Breast epithelium (tissue), 4 donors: ENCODE data around the gene PPARA. TPM values are rescaled to one million over a fixed set of nuclear protein-coding genes. Genes with fewer than 3 reads are reported as not detected.

Source experiments
- DNase-seq, 2 donors: peaks; one replicate each; pipeline ENCODE4 v3.0.0-alpha.2; 2019; ENCODE audit warnings: low spot score in 2 of 2
- H3K27ac ChIP-seq, 2 donors: fragments of 200-600 bp; sonication (generic) in 1 of 2; one replicate each; pipeline ENCODE4 v1.5.1; 2016 to 2019; ENCODE audit warnings: mild to moderate bottlenecking in 1 of 2
- H3K27me3 ChIP-seq, 2 donors: fragments of 200-600 bp; sonication (generic) in 1 of 2; one replicate each; pipeline versions ENCODE4 v1.5.1 to v1.6.0; 2017 to 2019; ENCODE audit warnings: control low read depth in 1 of 2, mild to moderate bottlenecking in 1 of 2
- H3K36me3 ChIP-seq: fragments of 200-600 bp; one replicate; pipeline ENCODE4 v1.5.1; 2019
- H3K4me1 ChIP-seq, 2 donors: fragments of 200-600 bp; sonication (generic); one replicate each; pipeline ENCODE4 v1.5.1; 2016 to 2019; ENCODE audit warnings: control low read depth in 1 of 2
- H3K4me3 ChIP-seq, 3 donors: fragments of 200-600 bp; sonication (generic); 1 replicate in 2 of 3; 2 replicates in 1 of 3; pipeline ENCODE4 v1.5.1; 2016 to 2019; ENCODE audit warnings: mild to moderate bottlenecking in 3 of 3, moderate library complexity in 2 of 3
- H3K9me3 ChIP-seq, 2 donors: fragments of 200-600 bp; sonication (generic) in 1 of 2; one replicate each; pipeline ENCODE4 v1.5.1; 2016 to 2019; ENCODE audit warnings: control low read depth in 1 of 2
- POLR2A ChIP-seq: fragments of 450-650 bp; IDR thresholded peaks from one replicate; pipeline ENCODE4 v1.6.1; 2016; ENCODE audit warnings: antibody characterized with exemption, mild to moderate bottlenecking, moderate library complexity
- POLR2AphosphoS5 ChIP-seq, 3 donors: sonication (generic); formaldehyde crosslinking; IDR thresholded peaks; one replicate each; pipeline ENCODE4 v1.6.1; 2017; ENCODE audit warnings: antibody characterized with exemption in 3 of 3
- intact Hi-C: fragments of 100-400 bp; cut with DNase I; formaldehyde crosslinking; loops from one replicate; pipeline ENCODE4 v1.15.1; 2023; ENCODE audit warnings: low total_unique reads
- total RNA-seq, 3 donors: library from RNA; depleted of rRNA; stranded (reverse); fragments of >200 nt; gene quantifications; one replicate each; pipeline ENCODE4 v1.1.0, GENCODE V29; 2016
- TF ChIP-seq, protein P1 (sequence below), 3 donors: fragments of 450-650 bp; IDR thresholded peaks; one replicate each; pipeline ENCODE4 v1.5.1; 2016 to 2017; ENCODE audit warnings: antibody characterized with exemption in 3 of 3, mild to moderate bottlenecking in 3 of 3, moderate library complexity in 3 of 3

PPARA gene
- total RNA-seq, 3 donors from 2014 or later: 15.2 to 31.0 (median 22.3) TPM

DNA sequence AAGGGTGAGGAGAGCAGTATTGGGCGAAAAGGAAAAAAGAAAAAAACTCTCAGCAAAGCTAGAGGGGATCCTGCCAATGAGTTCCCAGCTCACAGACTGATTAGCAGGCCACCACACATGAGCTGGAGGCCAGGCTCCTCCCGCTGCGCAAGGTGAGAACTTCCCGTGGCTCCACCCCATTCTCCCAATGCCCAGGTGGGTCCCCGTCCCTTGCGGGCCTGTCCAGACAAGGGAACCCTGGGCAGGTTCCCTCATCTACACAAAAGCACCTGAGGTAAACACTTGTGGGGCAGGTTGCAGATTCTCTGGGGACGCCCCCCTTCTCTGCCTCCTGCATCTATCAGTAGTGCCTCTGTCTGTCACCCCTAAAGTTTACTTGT lies 53.3 kb downstream of the PPARA start:
- peaks cover under 1 to 3% of the 10 kb centered on the region in 2 donors for H3K9me3 ChIP-seq
- H3K4me1 ChIP-seq: no peaks in the 10 kb centered on the region
- H3K27ac ChIP-seq: no peak overlapping the region
- no peak for DNase-seq
- TF ChIP-seq POLR2A (no peak), POLR2AphosphoS5 (IDR thresholded peaks at IDR 0.05) (no peak)
- TF ChIP-seq, protein P1, sequence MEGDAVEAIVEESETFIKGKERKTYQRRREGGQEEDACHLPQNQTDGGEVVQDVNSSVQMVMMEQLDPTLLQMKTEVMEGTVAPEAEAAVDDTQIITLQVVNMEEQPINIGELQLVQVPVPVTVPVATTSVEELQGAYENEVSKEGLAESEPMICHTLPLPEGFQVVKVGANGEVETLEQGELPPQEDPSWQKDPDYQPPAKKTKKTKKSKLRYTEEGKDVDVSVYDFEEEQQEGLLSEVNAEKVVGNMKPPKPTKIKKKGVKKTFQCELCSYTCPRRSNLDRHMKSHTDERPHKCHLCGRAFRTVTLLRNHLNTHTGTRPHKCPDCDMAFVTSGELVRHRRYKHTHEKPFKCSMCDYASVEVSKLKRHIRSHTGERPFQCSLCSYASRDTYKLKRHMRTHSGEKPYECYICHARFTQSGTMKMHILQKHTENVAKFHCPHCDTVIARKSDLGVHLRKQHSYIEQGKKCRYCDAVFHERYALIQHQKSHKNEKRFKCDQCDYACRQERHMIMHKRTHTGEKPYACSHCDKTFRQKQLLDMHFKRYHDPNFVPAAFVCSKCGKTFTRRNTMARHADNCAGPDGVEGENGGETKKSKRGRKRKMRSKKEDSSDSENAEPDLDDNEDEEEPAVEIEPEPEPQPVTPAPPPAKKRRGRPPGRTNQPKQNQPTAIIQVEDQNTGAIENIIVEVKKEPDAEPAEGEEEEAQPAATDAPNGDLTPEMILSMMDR (IDR thresholded peaks at IDR 0.05): no peak
- H3K36me3 ChIP-seq: no peaks in the 10 kb centered on the region
- no peaks in the 10 kb centered on the region for H3K27me3 ChIP-seq
- intact Hi-C loops: loop anchor here (10.0 kb wide), 1 partner anchor 1971 kb away; no protein-coding TSS in a partner anchor
- no peak overlapping the region for H3K4me3 ChIP-seq

DNA sequence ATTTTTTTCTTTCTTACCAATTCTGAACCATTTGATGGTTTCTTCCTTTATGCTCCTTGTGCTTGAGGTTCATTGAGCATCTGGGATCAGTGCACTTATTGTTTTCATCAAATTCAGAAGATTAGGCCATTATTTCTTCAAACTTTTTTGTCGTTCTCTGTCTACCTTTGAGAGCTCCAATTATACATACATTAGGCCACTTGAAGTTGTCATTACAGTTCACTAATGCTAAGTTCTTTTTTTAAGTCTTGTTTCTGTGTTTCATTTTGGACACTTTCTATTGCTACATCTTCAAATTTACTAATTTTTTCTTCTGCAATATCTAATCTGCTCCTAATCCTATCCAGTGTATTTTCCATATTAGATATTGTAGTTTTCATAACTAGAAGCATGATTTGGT lies 58.9 kb downstream of the PPARA start:
- intact Hi-C loops: loop anchor here (10.0 kb wide), 1 partner anchor 1966 kb away; no protein-coding TSS in a partner anchor
- Histone ChIP-seq H3K9me3 (peaks cover 17 to 19% of the 10 kb centered on the region in 2 donors), H3K4me3 (no peak overlapping the region), H3K27ac (no peak overlapping the region), H3K36me3 (no peaks in the 10 kb centered on the region), H3K27me3 (no peaks in the 10 kb centered on the region), H3K4me1 (no peaks in the 10 kb centered on the region)
- TF ChIP-seq, protein P1 (IDR thresholded peaks at IDR 0.05): no peak
- DNase-seq: no peak

DNA sequence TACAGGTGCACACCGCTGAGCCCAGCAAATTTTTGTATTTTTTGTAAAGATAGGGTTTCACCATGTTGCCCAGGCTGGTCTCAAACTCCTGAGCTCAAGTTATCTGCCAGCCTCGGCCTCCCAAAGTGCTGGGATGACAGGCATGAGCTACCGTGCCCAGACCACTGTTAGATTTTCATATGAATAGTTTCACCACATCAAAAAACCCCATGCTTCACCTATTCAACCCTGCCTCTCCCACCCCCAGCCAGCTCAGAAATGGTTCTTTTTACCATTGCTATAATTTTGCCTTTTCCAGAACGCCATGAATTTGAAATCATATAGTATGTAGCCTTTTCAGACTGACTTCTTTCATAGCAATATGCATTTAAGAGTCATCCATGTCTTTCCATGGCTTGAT lies 61.9 kb downstream of the PPARA start:
- Histone ChIP-seq H3K27ac (no peak overlapping the region), H3K27me3 (no peaks in the 10 kb centered on the region), H3K4me1 (no peaks in the 10 kb centered on the region), H3K4me3 (no peak overlapping the region), H3K9me3 (peaks cover 17 to 19% of the 10 kb centered on the region in 2 donors), H3K36me3 (no peaks in the 10 kb centered on the region)
- intact Hi-C loops: loop anchor here (10.0 kb wide), 1 partner anchor 1057 kb away; no protein-coding TSS in a partner anchor
- TF ChIP-seq POLR2AphosphoS5 (IDR thresholded peaks at IDR 0.05) (no peak), POLR2A (no peak)
- TF ChIP-seq, protein P1 (IDR thresholded peaks at IDR 0.05): no peak
- no peak for DNase-seq

DNA sequence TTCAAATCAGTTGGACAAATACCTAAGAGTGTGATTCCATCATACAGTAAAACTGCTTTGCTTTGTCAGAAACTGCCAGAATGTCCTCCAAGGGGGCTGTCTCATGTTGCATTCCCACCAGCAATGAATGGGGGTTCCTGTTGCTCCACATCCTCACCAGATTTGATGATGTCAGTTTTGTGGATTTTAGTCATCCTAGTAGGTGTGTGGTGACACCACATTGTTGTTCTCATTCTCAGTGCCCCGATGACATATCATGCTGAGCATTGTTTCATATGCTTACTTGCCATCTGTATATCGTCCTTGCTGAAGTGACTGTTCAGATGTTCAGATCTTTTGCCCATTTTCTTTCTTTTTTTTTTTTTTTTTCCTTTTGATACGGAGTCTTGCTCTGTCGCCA lies 62.7 kb downstream of the PPARA start:
- TF ChIP-seq POLR2A (no peak), POLR2AphosphoS5 (IDR thresholded peaks at IDR 0.05) (no peak)
- TF ChIP-seq, protein P1 (IDR thresholded peaks at IDR 0.05): no peak
- no peaks in the 10 kb centered on the region for H3K36me3 ChIP-seq

DNA sequence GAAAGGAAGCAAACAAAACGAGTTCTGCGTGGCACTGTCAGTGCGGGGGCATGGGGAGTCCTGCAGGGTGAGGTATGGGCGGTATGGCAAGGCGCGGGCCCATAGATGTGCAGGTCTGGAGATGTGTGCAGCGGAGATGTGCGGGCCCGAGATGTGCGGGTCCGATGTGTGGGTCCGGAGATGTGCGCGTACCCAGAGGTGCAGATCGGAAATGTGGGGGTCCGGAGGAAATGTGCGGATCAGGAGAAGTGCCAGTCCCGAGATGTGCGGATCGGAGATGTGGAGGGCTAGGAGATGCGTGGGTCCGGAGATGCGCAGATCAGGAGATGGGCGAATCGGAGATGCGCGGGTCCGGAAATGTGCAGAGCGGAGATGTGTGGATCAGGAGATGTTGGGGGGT lies 63.8 kb downstream of the PPARA start:
- H3K4me3 ChIP-seq: no peak overlapping the region
- no peaks in the 10 kb centered on the region for H3K27me3 ChIP-seq
- no peaks in the 10 kb centered on the region for H3K36me3 ChIP-seq
- TF ChIP-seq POLR2A (no peak), POLR2AphosphoS5 (IDR thresholded peaks at IDR 0.05) (no peak)
- TF ChIP-seq, protein P1 (IDR thresholded peaks at IDR 0.05): no peak
- H3K27ac ChIP-seq: no peak overlapping the region
- intact Hi-C loops: loop anchor here (10.0 kb wide), 1 partner anchor 1059 kb away; no protein-coding TSS in a partner anchor
- DNase-seq: no peak
- peaks cover 11 to 12% of the 10 kb centered on the region in 2 donors for H3K9me3 ChIP-seq
- no peaks in the 10 kb centered on the region for H3K4me1 ChIP-seq

More for the DNA sequence above, 62.7 kb downstream of the PPARA start:
- Histone ChIP-seq H3K9me3 (peaks cover 17 to 19% of the 10 kb centered on the region in 2 donors), H3K27me3 (no peaks in the 10 kb centered on the region), H3K4me1 (no peaks in the 10 kb centered on the region), H3K4me3 (no peak overlapping the region), H3K27ac (no peak overlapping the region)
- no peak for DNase-seq
- intact Hi-C loops: loop anchor here (10.0 kb wide), 1 partner anchor 1058 kb away; no protein-coding TSS in a partner anchor
